AG09309 (cell line): Measurements from ENCODE around the gene DDOST.
A peak's percentile ranks its signal among the peaks of the same experiment; 100 is the strongest.

Source experiments
- DNase-seq: peaks from one replicate; pipeline ENCODE4 v3.0.0-alpha.2; 2010; ENCODE audit warnings: low read depth
- H3K4me3 ChIP-seq: 2 replicates; pipeline ENCODE4 v1.5.1; 2011; ENCODE audit warnings: mild to moderate bottlenecking, low read depth, low read length, moderate library complexity; ENCODE audit not compliant: control insufficient read depth
- TF ChIP-seq, protein P1 (sequence below): IDR thresholded peaks from 2 replicates; pipeline ENCODE4 v1.5.1; 2011; ENCODE audit warnings: mild to moderate bottlenecking, low read depth, low read length, inconsistent platforms; ENCODE audit not compliant: insufficient read depth, control insufficient read depth; ENCODE audit errors: missing control alignments

DDOST gene

DNA sequence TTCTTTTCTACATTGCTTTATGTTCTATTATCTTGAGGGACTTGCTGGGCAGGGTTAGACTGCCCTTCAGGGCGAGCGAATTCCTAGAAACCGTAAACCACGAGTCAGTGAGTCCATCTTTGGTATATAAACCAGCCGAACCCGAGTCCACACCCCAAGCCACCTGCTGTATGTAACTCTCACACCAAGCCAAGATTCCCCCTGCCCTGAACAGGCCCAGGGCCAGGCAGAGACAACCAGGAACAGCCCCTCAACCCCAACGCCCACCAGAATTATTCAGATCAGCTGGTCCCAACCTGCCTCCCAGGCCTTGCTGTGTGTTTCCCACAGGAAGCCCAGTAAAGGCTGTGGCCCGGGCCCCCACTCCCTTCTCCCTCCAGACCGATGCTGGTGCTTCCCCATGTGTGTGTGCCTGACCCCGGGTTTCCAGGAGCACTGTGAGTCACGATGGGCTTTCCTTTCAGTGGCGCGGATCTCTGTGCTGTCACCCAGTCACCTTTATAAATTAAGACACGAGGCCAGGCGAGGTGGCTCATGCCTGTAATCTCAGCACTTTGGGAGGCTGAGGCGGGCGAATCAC is 39.6 kb upstream of the DDOST start:
- no peak for DNase-seq
- TF ChIP-seq, protein P1, sequence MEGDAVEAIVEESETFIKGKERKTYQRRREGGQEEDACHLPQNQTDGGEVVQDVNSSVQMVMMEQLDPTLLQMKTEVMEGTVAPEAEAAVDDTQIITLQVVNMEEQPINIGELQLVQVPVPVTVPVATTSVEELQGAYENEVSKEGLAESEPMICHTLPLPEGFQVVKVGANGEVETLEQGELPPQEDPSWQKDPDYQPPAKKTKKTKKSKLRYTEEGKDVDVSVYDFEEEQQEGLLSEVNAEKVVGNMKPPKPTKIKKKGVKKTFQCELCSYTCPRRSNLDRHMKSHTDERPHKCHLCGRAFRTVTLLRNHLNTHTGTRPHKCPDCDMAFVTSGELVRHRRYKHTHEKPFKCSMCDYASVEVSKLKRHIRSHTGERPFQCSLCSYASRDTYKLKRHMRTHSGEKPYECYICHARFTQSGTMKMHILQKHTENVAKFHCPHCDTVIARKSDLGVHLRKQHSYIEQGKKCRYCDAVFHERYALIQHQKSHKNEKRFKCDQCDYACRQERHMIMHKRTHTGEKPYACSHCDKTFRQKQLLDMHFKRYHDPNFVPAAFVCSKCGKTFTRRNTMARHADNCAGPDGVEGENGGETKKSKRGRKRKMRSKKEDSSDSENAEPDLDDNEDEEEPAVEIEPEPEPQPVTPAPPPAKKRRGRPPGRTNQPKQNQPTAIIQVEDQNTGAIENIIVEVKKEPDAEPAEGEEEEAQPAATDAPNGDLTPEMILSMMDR: no peak
- no peak overlapping the region for H3K4me3 ChIP-seq

DNA sequence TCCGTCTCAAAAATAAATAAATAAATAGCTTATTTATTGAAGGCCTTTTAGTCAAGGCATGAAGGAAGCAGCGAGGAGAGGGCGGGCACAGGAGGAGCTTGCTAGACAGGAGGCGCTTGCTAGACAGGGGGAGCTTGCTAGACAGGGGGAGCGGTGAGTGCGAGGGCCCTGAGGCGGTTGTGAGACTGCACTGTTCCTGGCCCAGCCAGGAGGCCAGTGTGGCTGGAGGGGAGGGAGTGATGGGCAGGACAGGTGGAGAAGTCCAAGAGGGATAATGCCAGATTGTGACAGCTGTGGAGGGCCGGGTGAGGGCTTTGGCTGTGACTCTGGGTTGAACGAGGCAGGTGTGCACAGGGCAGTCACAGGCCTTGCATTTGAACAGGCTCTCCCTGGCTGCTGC is 38.4 kb upstream of the DDOST start:
- DNase-seq: no peak
- TF ChIP-seq, protein P1: no peak
- no peak overlapping the region for H3K4me3 ChIP-seq

DNA sequence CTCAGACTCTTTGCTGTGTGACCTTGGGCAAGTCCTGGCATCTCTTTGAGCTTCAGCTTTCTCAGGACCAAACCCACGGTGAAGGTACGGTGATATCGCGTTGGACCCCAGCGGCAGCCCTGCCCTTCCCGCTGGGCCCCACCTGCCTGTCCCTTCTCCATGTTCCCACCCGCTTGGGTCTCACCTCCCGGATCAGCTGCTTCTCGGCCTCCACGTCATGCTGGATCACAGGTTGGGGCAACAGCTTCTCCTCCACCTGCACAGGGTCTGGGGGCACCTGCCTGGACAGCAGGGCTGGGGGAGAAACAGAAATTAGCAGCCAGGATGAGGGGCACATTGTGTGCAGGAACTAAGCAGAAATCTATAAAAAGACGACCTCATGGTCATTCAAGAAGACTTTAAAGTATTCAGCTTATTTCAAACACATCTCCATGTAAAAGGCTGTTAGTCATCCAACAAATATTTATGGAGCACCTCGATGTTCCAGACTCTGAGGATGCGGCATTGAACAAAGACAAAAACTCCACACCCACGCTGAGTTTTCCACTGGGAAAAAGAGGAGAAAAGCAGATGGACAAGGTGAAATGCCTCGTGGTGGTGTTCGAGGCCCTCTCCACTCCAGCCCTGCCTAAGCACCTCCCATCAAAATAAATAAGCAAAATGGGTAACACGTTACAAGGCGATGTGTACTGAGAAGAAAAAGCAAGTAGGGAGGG is 37.2 kb upstream of the DDOST start:
- TF ChIP-seq, protein P1: no peak
- peak; percentile 41 for DNase-seq

DNA sequence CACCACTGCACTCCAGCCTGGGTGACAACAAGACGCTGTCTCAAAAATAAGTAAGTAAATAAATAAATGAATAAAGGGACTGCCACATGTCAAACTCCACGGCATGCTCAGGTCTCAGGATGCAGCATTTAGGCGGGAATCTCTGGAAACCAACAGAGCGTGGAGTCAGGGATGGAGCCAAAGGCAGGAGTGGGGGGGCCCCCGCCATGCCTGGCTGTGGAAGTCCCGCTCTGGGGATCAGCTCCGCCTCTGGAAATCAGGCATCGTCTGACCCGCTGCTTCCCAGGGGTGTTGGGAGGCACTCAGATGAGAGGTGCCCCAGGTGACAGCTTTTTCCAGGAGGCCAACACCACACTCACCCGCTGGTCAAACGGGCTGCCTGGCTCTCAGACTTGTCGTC is 36.4 kb upstream of the DDOST start:
- no peak for DNase-seq
- TF ChIP-seq, protein P1: no peak
- H3K4me3 ChIP-seq: no peak overlapping the region

More for the DNA sequence above, 37.2 kb upstream of the DDOST start:
- H3K4me3 ChIP-seq: no peak overlapping the region

DNA sequence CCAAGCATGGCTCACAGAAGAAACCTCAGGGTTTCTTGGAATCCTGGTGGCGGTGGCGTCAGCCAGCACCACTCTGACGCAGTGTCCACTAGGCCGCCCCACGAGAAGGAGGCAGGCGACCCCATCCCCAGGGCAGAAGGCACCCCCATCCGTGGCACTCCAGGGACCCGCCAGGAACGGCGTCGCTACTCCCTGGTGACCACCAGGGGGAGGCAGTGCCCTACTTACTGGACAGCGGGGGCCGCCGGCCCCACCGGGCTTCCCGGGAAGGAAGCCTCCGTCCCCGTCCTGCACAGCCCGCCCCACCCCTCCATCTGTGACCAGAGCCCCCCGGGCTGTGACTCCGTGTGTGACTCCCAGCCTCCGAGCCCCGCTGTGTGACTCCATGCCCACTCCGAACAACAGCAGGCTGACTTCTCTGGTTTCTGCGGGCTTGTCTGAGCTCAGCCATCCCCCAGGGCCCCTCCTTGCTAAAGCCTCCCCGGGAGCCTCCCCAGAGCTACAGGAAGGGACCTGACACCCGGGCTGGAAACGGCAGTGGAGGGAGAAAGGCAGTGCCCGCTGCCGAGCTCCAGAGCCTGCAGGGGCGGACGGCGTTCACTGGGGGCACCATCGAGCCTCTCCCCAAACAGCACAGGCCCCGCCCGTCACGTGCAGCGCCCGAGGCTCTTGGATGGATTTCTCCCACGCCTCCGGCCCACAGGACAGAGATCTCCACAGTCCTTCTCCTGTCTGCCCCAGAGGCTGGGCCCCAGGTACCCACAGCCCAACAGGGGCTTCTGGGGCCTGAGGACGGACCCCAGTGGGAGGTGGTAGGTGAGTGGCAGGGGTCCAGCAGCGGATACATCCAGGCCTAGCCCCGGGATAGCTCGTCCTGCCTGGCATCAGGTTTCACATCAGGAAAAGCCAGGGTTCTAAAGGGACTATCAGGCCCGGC is 35.5 kb upstream of the DDOST start:
- peak; percentile 77 for DNase-seq
- TF ChIP-seq, protein P1: peak; percentile 93

DNA sequence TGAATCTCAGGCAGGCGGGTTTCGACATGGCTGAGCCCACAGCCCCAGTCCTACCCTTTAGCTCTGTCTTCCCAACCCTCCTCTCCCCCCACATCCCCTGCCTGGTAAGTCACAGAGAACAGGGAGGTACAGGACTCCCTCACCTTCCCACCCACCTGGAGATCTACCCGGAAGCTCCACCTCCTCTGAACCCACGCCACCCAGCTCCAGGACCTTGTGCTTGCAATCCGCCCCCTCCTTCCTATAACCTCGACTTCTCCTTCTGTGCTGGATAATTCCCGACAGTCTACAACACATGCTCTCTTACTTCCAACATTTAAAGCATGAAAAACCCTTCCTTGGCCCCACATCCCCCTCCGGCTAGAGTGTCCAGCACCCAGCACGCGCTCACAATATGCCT is 34.3 kb upstream of the DDOST start:
- TF ChIP-seq, protein P1: no peak
- no peak overlapping the region for H3K4me3 ChIP-seq
- DNase-seq: no peak

More for the DNA sequence above, 35.5 kb upstream of the DDOST start:
- peak overlapping the region; percentile 58 for H3K4me3 ChIP-seq
